Activated T-helper 1 cell treated with anti-CD3 and anti-CD28 coated beads, Interleukin-12 subunit alpha, Interleukin-12 subunit beta, Interleukin-2, Interleukin-4 antibody, amounts not matched to agents 30 ng/mL and 10 ng/mL and 1 ng/mL, durations not matched to agents 14 hours and 24 hours and 36 hours (primary cell): Measurements from ENCODE around the gene CCDC7. TPM values are rescaled to one million over a fixed set of nuclear protein-coding genes. Genes with fewer than 3 reads are reported as not detected.
"Not testable (repeated sequence)": the region's sequence is repeated elsewhere in the genome, so short reads cannot be mapped to it uniquely, and the experiment has no call there.

ENCODE experiments used
- DNase-seq: peaks from one replicate; pipeline ENCODE4 v3.0.0; 2021; ENCODE audit warnings: low spot score
- H3K27ac Mint-ChIP-seq: one replicate; pipeline ENCODE4 v1.8.0; 2021; ENCODE audit warnings: mild to moderate bottlenecking, mixed read lengths
- H3K27me3 Mint-ChIP-seq: one replicate; pipeline ENCODE4 v1.8.0; 2022; ENCODE audit warnings: mild to moderate bottlenecking, moderate library complexity, mixed read lengths; ENCODE audit not compliant: insufficient read depth
- H3K36me3 Mint-ChIP-seq: one replicate; pipeline ENCODE4 v1.8.0; 2021; ENCODE audit warnings: low read depth, mixed read lengths
- H3K4me1 Mint-ChIP-seq: one replicate; pipeline ENCODE4 v1.8.0; 2021; ENCODE audit warnings: low read depth, mixed read lengths
- H3K4me3 Mint-ChIP-seq: one replicate; pipeline ENCODE4 v1.8.0; 2021; ENCODE audit warnings: mild to moderate bottlenecking, moderate library complexity, mixed read lengths
- H3K9me3 Mint-ChIP-seq: one replicate; pipeline ENCODE4 v1.8.0; 2021; ENCODE audit warnings: mixed read lengths
- intact Hi-C: fragments of 100-400 bp; cut with micrococcal nuclease; formaldehyde crosslinking; loops from one replicate; pipeline ENCODE4 v1.15.1; 2024
- total RNA-seq: library from RNA; stranded (reverse); gene quantifications from 2 replicates; pipeline ENCODE4 v1.2.3, GENCODE V29; 2022

Gene CCDC7
- total RNA-seq, 1 donor from 2014 or later = 9.0 TPM

DNA sequence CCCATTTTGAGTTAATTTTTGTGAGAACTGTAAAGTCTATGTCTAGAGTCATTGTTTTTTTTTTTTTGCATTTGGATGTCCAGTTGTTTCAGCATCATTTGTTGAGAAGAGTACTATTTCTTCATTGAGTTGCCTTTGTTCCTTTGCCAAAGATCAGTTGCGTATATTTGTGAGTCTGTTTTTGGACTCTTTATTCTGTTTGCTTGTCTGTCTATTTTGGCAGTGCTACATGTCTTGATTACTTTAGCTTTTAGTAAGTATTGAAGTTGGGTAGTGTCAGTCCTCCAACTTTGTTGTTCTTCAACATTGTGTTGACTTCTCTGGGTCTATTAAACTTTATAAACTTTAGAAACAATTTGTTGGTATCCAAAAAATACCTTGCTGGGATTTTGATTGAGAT lies 31.6 kb downstream of the CCDC7 start:
- Mint-ChIP-seq H3K9me3 (peaks cover 29% of the 10 kb centered on the region), H3K27ac (no peak overlapping the region), H3K36me3 (peaks cover 23% of the 10 kb centered on the region), H3K27me3 (no peaks in the 10 kb centered on the region), H3K4me3 (no peak overlapping the region), H3K4me1 (no peaks in the 10 kb centered on the region)
- intact Hi-C loops = no loop called here
- no peak for DNase-seq

DNA sequence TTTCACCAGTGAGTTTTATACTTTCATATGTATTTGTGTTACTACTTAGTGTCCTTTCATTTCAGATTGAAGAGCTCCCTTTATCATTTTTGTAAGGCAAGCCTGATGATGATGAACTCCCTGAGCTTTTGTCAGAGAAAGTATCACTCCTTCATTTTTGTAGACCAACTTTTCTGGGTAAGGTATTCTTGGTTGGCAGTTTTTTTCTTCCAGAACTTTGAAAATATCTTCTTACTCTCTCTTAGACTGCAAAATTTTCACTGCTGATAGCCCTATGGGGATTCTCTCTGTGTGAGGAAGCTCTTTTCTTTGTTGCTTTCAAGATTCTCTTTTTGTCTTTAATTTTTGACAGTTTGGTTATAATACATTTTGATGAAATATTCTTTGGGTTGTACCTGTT lies 35.7 kb downstream of the CCDC7 start:
- Mint-ChIP-seq H3K27me3 (no peaks in the 10 kb centered on the region), H3K27ac (no peak overlapping the region), H3K4me3 (no peak overlapping the region), H3K36me3 (peaks cover 38% of the 10 kb centered on the region), H3K9me3 (peaks cover 42% of the 10 kb centered on the region), H3K4me1 (no peaks in the 10 kb centered on the region)
- intact Hi-C loops = no loop called here
- no peak for DNase-seq

DNA sequence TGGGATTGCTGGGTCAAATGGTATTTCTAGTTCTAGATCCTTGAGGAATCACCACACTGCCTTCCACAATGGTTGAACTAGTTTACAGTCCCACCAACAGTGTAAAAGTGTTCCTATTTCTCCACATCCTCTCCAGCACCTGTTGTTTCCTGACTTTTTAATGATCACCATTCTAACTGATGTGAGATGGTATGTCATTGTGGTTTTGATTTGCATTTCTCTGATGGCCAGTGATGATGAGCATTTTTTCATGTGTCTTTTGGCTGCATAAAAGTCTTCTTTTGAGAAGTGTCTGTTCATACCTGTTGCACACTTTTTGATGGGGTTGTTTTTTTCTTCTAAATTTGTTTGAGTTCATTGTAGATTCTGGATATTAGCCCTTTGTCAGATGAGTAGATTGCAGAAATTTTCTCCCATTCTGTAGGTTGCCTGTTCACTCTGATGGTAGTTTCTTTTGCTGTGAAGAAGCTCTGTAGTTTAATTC lies 37.1 kb downstream of the CCDC7 start:
- H3K27me3 Mint-ChIP-seq, intact Hi-C loops, H3K27ac Mint-ChIP-seq, H3K4me1 Mint-ChIP-seq, H3K4me3 Mint-ChIP-seq, DNase-seq: not testable (repeated sequence)
- Mint-ChIP-seq H3K9me3 (peaks cover 46% of the 10 kb centered on the region), H3K36me3 (peaks cover 43% of the 10 kb centered on the region)

DNA sequence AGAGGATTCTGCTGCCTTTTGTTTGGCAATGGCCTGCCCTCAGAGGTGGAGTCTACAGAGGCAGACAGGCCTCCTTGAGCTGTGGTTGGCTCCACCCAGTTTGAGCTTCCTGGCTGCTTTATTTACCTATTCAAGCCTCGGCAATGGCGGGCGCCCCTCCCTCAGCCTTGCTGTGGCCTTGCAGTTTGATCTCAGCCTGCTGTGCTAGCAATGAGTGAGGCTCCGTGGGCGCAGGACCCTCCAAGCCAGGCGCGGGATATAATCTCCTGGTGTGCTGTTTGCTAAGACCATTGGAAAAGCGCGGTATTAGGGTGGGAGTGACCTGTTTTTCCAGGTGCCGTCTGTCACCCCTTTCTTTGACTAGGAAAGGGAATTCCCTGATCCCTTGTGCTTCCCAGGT lies 42.1 kb downstream of the CCDC7 start:
- intact Hi-C loops, H3K4me1 Mint-ChIP-seq, DNase-seq, H3K27me3 Mint-ChIP-seq, H3K27ac Mint-ChIP-seq, H3K4me3 Mint-ChIP-seq: not testable (repeated sequence)
- H3K9me3 Mint-ChIP-seq = peaks cover 24% of the 10 kb centered on the region
- peaks cover 46% of the 10 kb centered on the region for H3K36me3 Mint-ChIP-seq

DNA sequence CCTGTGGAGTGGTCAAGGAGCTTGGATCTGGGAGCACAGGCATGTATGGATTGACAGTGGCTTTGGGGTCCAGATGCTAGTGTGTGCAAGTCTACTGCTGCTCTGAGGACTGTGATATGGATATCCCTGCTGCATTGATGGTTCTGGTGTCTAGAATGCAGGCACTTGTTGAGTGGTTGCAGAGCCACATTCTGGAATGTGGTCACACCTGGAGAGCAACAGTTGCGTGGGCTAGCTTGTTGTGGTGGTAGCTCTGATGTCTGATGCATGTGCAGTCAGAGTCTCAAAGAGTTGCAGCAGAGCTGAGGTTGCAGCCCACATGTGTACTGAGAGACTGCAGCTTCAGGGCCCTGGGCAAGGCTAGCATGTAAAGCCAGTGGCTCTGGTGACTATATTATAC lies 43.2 kb downstream of the CCDC7 start:
- H3K4me1 Mint-ChIP-seq = peaks cover 7% of the 10 kb centered on the region
- peaks cover 16% of the 10 kb centered on the region for H3K9me3 Mint-ChIP-seq
- peaks cover 37% of the 10 kb centered on the region for H3K36me3 Mint-ChIP-seq
- no peaks in the 10 kb centered on the region for H3K27me3 Mint-ChIP-seq
- H3K27ac Mint-ChIP-seq = no peak overlapping the region
- no peak overlapping the region for H3K4me3 Mint-ChIP-seq
- no peak for DNase-seq
- intact Hi-C loops = no loop called here

DNA sequence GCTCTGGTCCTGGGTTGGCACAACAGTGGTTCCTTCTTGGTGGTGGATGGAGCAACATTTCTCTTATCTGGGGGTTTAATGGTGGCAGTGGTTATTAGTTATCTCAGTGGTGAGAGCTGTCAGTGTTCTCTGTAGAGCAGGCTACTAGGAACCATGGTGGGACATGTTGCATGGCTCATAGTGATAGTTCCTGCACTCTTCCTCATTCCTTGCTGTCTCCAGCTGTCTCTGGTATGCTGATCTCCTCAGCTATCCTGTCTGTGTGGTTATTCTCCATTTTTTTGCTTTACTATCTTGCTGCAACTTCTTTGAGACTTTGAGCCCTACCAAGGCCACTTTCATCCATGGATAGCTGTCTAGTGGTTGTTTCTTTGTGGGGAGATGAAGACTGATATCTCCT lies 44.0 kb downstream of the CCDC7 start:
- Mint-ChIP-seq H3K27me3 (no peaks in the 10 kb centered on the region), H3K9me3 (peaks cover 11% of the 10 kb centered on the region), H3K27ac (no peak overlapping the region), H3K4me1 (peaks cover 7% of the 10 kb centered on the region), H3K4me3 (no peak overlapping the region), H3K36me3 (peaks cover 31% of the 10 kb centered on the region)
- intact Hi-C loops = no loop called here
- no peak for DNase-seq

DNA sequence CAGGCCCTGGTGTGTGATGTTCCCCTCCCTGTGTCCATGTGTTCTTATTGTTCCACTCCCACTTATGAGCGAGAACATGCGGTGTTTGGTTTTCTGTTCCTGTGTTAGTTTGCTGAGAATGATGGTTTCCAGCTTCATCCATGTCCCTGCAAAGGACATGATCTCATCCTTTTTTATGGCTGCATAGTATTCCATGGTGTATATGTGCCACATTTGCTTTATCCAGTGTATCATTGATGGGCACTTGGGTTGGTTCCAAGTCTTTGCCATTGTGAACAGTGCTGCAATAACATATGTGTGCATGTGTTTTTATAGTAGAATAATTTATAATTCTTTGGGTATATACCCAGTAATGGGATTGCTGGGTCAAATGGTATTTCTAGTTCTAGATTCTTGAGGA lies 48.6 kb downstream of the CCDC7 start:
- H3K4me1 Mint-ChIP-seq, H3K27ac Mint-ChIP-seq, H3K4me3 Mint-ChIP-seq, H3K27me3 Mint-ChIP-seq, DNase-seq, intact Hi-C loops: not testable (repeated sequence)
- peaks cover 14% of the 10 kb centered on the region for H3K9me3 Mint-ChIP-seq
- peaks cover 15% of the 10 kb centered on the region for H3K36me3 Mint-ChIP-seq

DNA sequence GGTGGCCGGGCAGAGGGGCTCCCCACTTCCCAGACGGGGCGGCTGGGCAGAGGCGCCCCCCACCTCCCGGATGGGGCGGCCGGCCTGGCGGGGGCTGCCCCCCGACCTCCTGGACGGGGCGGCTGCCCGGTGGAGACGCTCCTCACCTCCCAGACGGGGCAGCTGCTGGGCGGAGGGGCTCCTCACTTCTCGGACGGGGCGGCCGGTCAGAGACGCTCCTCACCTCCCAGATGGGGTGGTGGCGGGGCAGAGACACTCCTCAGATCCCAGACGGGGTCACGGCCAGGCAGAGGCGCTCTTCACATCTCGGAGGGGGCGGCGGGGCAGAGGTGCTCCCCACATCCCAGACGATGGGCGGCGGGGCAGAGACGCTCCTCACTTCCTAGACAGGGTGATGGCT lies 54.2 kb downstream of the CCDC7 start:
- H3K27me3 Mint-ChIP-seq, intact Hi-C loops, H3K27ac Mint-ChIP-seq, H3K4me3 Mint-ChIP-seq, DNase-seq, H3K4me1 Mint-ChIP-seq: not testable (repeated sequence)
- Mint-ChIP-seq H3K9me3 (peaks cover 28% of the 10 kb centered on the region), H3K36me3 (peaks cover 15% of the 10 kb centered on the region)

DNA sequence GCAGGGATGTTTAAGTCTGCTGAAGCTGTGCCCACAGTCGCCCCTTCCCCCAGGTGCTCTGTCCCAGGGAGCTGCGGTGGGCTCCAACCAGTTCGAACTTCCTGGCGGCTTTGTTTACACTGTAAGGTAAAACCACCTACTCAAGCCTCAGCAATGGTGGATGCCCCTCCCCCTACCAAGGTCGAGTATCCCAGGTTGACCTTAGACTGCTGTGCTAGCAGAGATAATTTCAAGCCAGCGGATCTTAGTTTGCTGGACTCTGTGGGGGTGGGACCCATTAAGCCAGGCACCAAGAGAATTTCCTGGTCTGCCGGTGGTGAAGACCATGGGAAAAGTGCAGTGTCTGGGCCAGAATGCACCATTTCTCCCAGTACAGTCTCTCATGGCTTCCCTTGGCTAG lies 56.0 kb downstream of the CCDC7 start:
- no peaks in the 10 kb centered on the region for H3K27me3 Mint-ChIP-seq
- H3K27ac Mint-ChIP-seq = no peak overlapping the region
- peaks cover 17% of the 10 kb centered on the region for H3K36me3 Mint-ChIP-seq
- intact Hi-C loops = no loop called here
- no peak for DNase-seq
- peaks cover 6% of the 10 kb centered on the region for H3K4me1 Mint-ChIP-seq
- H3K4me3 Mint-ChIP-seq = no peak overlapping the region
- peaks cover 20% of the 10 kb centered on the region for H3K9me3 Mint-ChIP-seq

DNA sequence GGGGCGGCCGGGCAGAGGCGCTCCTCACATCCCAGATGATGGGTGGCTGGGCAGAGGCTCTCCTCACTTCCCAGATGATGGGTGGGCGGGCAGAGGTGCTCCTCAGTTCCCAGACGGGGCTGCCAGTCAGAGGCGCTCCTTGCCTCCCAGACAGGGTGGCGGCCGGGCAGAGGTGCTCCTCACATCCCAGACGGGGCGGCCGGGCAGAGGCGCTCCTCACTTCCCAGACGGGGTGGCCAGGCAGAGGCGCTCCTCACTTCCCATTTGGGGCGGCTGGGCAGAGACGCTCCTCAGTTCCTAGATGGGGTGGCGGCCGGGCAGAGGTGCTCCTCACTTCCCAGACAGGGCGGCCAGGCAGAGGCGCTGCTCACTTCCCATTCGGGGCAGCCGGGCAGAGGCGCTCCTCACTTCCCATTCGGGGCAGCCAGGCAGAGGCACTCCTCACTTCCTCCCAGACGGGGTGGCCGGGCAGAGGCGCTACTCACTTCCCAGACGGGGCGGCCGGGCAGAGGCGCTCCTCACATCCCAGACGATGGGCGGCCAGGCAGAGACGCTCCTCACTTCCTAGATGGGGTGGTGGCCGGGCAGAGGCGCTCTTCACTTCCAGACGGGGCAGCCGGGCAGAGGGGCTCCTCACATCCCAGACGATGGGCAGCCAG lies 60.0 kb downstream of the CCDC7 start:
- H3K27me3 Mint-ChIP-seq, H3K27ac Mint-ChIP-seq, H3K4me3 Mint-ChIP-seq, H3K36me3 Mint-ChIP-seq, H3K4me1 Mint-ChIP-seq, DNase-seq, intact Hi-C loops: not testable (repeated sequence)
- peaks cover 12% of the 10 kb centered on the region for H3K9me3 Mint-ChIP-seq

DNA sequence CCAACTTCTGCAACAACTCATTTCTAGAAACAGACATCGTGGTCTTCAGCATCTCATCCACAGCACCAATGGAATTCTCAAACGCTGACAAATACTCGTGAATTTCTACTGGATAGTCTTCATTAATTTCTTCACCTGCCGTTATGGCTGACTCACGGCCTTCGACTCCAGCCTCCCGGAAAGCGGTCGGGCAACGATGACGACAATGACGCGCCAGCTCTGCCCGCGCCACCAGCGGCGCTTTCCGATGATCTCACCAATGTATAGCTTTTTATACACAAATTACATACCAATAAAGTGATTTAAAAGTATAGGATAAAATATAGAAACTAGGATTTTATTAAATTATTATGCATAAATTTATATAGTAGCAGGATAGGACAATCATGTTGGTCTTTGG lies 65.7 kb downstream of the CCDC7 start:
- DNase-seq = no peak
- intact Hi-C loops = no loop called here
- Mint-ChIP-seq H3K27me3 (no peaks in the 10 kb centered on the region), H3K4me1 (no peaks in the 10 kb centered on the region), H3K4me3 (no peak overlapping the region), H3K27ac (no peak overlapping the region), H3K36me3 (peaks cover under 1% of the 10 kb centered on the region), H3K9me3 (no peaks in the 10 kb centered on the region)

DNA sequence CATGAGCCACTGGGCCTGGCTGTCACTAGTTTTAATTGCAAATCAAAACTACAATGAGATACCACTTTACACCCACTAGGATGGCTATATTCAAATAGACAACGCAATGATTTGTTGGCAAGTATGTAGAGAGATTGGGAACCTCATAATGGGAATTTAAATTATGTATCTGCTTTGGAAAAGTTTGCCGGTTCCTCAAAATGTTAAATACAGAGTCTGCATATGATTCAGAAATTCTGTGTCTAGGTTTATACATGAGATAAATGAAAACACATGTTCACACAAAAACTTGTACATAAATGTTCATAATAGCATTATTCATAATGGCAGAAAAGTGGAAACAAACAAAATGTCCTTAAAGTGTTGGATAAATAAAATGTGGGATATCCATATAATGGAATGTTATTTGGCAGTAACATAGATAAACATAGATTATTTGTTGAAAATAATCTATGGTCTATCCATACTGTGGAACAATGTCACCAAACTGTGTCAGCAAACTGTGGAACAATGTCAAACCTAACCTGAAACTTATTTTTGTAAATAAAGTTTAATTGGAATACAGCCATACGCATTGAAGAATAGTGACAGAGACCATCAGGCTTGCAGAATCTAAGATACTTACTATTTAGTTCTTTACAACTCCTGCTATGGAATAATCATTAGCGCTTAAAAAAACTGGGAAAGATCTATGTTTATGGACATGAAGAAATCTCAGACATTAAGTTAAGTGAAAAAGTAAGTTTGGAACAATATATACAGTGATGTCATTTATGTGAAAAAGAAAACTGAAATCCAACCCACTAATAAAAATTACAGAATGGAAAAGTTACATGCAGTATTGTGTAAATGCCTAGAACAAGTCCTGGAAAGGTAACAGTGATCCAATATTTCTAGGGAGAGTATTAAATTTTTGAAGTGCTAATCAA lies 70.9 kb downstream of the CCDC7 start:
- DNase-seq = no peak
- peaks cover 9% of the 10 kb centered on the region for H3K9me3 Mint-ChIP-seq
- no peak overlapping the region for H3K27ac Mint-ChIP-seq
- no peaks in the 10 kb centered on the region for H3K4me1 Mint-ChIP-seq
- no peak overlapping the region for H3K4me3 Mint-ChIP-seq
- H3K36me3 Mint-ChIP-seq = no peaks in the 10 kb centered on the region
- intact Hi-C loops = no loop called here
- no peaks in the 10 kb centered on the region for H3K27me3 Mint-ChIP-seq

DNA sequence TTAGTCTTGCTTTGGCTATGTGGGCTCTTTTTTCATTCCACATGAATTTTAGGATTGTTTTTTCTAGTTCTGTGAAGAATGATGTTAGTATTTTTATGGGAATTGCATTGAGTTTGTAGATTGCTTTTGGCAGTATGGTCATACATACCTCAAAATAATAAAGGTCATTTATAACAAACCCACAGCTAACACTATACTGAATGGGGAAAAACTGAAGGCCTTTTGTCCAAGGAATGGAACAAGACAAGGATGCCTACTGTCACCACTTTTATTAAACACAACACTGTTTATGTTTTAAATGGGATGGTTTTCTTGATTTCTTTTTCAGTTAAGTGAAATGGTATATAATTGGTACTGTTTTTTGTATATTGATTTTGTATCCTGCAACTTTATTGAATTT lies 84.3 kb downstream of the CCDC7 start:
- no peak for DNase-seq
- Mint-ChIP-seq H3K4me1 (no peaks in the 10 kb centered on the region), H3K36me3 (no peaks in the 10 kb centered on the region), H3K27me3 (no peaks in the 10 kb centered on the region), H3K27ac (no peak overlapping the region), H3K4me3 (no peak overlapping the region), H3K9me3 (peaks cover 14% of the 10 kb centered on the region)
- intact Hi-C loops = no loop called here
